Measurements from ENCODE around the gene SEC14L6. TPM values are rescaled to one million over a fixed set of nuclear protein-coding genes. Genes with fewer than 3 reads are reported as not detected.

SEC14L6 gene
- total RNA-seq, 1 experiment from 2014 or later = 1.1 TPM

DNA sequence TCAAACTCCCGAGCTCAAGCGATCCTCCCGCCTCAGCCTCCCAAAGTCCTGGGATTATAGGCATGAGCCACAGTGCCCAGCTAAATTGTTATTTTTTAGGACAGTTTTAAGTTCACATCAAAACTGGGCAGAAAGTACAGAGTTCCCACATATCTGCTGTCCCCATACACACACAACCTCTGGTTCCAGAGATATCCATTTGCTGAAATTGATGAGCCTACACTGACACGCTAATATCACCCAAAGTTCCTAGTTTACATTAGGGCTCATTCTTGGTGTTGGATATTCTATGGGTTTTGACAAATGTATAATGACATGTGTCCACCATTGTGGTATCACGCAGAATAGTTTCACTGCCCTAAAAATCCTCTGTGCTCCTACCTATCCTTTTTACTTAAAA lies 38.3 kb downstream of the SEC14L6 start:
- no peak for DNase-seq
- H3K4me1 Mint-ChIP-seq = no peaks in the 10 kb centered on the region
- H3K23me2 ChIP-seq (ENCODE audit: insufficient read length, low read depth, low read length, poor library complexity, severe bottlenecking) = no peaks in the 10 kb centered on the region

More for the DNA sequence above, 38.3 kb downstream of the SEC14L6 start:
- no peak overlapping the region for H4K8ac ChIP-seq (replicated peaks; ENCODE audit: insufficient read length, low read depth, low read length)
- no peaks in the 10 kb centered on the region for H4K20me1 ChIP-seq (ENCODE audit: control insufficient read depth, insufficient read depth, insufficient read length)
- Mint-ChIP-seq H3K36me3 (ENCODE audit: insufficient read depth in 1 of 3, low read depth in 3 of 3) (no peaks in the 10 kb centered on the region), H3K9me3 (peaks cover 3 to 5% of the 10 kb centered on the region in 2 experiments; a peak in 2 of 5 replicates), H3K4me3 (no peak overlapping the region), H3K27me3 (ENCODE audit: low read depth) (peaks cover 2% of the 10 kb centered on the region), H3K27ac (no peak overlapping the region)
- H3K79me2 ChIP-seq (ENCODE audit: insufficient read depth, low read length) = no peaks in the 10 kb centered on the region
- H3K27me3 ChIP-seq (ENCODE audit: insufficient read depth, low read length) = no peaks in the 10 kb centered on the region
- no peak overlapping the region for H2BK12ac ChIP-seq (ENCODE audit: insufficient read length, low read depth, low read length)
- no peak overlapping the region for H2BK20ac ChIP-seq (ENCODE audit: low read depth, low read length, poor library complexity, severe bottlenecking)
- no peak overlapping the region for H3K14ac ChIP-seq (ENCODE audit: insufficient read depth, low read length)
- H3K4ac ChIP-seq (ENCODE audit: low read depth, low read length) = no peak overlapping the region
- H3K56ac ChIP-seq (ENCODE audit: insufficient read length, low read depth, low read length) = no peak overlapping the region
- no peak overlapping the region for H2BK15ac ChIP-seq (ENCODE audit: low read depth, low read length)
- no peak overlapping the region for H3K9ac ChIP-seq (ENCODE audit: extremely low read depth, insufficient read length, low read length)
- H2BK5ac ChIP-seq (ENCODE audit: insufficient read length, low read length) = no peak overlapping the region
- TF ChIP-seq, protein P1, sequence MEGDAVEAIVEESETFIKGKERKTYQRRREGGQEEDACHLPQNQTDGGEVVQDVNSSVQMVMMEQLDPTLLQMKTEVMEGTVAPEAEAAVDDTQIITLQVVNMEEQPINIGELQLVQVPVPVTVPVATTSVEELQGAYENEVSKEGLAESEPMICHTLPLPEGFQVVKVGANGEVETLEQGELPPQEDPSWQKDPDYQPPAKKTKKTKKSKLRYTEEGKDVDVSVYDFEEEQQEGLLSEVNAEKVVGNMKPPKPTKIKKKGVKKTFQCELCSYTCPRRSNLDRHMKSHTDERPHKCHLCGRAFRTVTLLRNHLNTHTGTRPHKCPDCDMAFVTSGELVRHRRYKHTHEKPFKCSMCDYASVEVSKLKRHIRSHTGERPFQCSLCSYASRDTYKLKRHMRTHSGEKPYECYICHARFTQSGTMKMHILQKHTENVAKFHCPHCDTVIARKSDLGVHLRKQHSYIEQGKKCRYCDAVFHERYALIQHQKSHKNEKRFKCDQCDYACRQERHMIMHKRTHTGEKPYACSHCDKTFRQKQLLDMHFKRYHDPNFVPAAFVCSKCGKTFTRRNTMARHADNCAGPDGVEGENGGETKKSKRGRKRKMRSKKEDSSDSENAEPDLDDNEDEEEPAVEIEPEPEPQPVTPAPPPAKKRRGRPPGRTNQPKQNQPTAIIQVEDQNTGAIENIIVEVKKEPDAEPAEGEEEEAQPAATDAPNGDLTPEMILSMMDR (conservative IDR thresholded peaks at IDR 0.05) = no peak
- no peak overlapping the region for H3K27ac ChIP-seq (ENCODE audit: insufficient read length, low read depth, low read length)
- H3K9me3 ChIP-seq (ENCODE audit: control insufficient read depth, low read depth, low read length) = no peaks in the 10 kb centered on the region
- H3K18ac ChIP-seq (ENCODE audit: insufficient read length, low read depth, low read length) = no peak overlapping the region
- no peaks in the 10 kb centered on the region for H3K79me1 ChIP-seq (ENCODE audit: insufficient read depth, low read depth, low read length, poor library complexity, severe bottlenecking)
- H3K4me1 ChIP-seq (ENCODE audit: insufficient read depth, low read length) = no peaks in the 10 kb centered on the region
- H4K91ac ChIP-seq (ENCODE audit: insufficient read length, low read depth, low read length) = no peak overlapping the region
- no peak overlapping the region for H3K23ac ChIP-seq (ENCODE audit: insufficient read length, low read depth, low read length)
- no peak overlapping the region for H2AFZ ChIP-seq (ENCODE audit: low read length)
- H3K4me2 ChIP-seq (ENCODE audit: insufficient read depth, insufficient read length, low read length) = no peak overlapping the region
- H2AK5ac ChIP-seq (ENCODE audit: insufficient read length, low read length) = no peak overlapping the region
- WGBS (ENCODE audit: extremely low coverage, insufficient read length, low lambda C conversion rate) = no CpG with 5 or more reads among the region's 5 CpGs
- no peak overlapping the region for H3T11ph ChIP-seq (ENCODE audit: low read length)
- no peak overlapping the region for H2BK120ac ChIP-seq (ENCODE audit: low read depth, low read length, poor library complexity, severe bottlenecking)
- H4K5ac ChIP-seq (ENCODE audit: insufficient read length, low read depth, low read length) = no peak overlapping the region
